Measurements from ENCODE around the gene ATOSB.

ATOSB gene

GRCh38 chr9:35079426-35080341, 36.0 kb downstream of the ATOSB start, which contains the start of gene FANCG:
Gene FANCG (minus strand): TSS chr9:35079942. CDS start chr9:35079524, 418 bp downstream.
- peak; percentile 97 for DNase-seq

- peak; percentile 53 for DNase-seq
Measured at GRCh38 chr9:35079041-35079425, 36.6 kb downstream of the ATOSB start.

- DNase-seq, result no peak
Measured at GRCh38 chr9:35078066-35078465, 37.6 kb downstream of the ATOSB start.

GRCh38 chr9:35076848-35077247, 38.8 kb downstream of the ATOSB start:
- DNase-seq, result no peak

- DNase-seq, result no peak
Measured at GRCh38 chr9:35075358-35075757, 40.3 kb downstream of the ATOSB start.

- DNase-seq, result no peak
Measured at GRCh38 chr9:35074791-35075190, 40.9 kb downstream of the ATOSB start.

GRCh38 chr9:35074141-35074540, 41.5 kb downstream of the ATOSB start:
- no peak for DNase-seq

GRCh38 chr9:35073279-35073612, 42.4 kb downstream of the ATOSB start:
- DNase-seq, result no peak

GRCh38 chr9:35072461-35073278, 43.0 kb downstream of the ATOSB start, which contains the start of gene VCP:
Gene VCP (minus strand): TSS chr9:35072625. CDS start chr9:35072353, 272 bp downstream.
- peak; percentile 99 for DNase-seq

GRCh38 chr9:35071814-35072460, 43.7 kb downstream of the ATOSB start:
- peak; percentile 91 for DNase-seq

GRCh38 chr9:35070823-35071813, 44.5 kb downstream of the ATOSB start:
- no peak for DNase-seq

- no peak for DNase-seq
Measured at GRCh38 chr9:35069020-35069419, 46.6 kb downstream of the ATOSB start.

GRCh38 chr9:35067056-35067455, 48.6 kb downstream of the ATOSB start:
- no peak for DNase-seq

- no peak for DNase-seq
Measured at GRCh38 chr9:35060548-35061207, 55.0 kb downstream of the ATOSB start.

GRCh38 chr9:35059438-35059837, 56.2 kb downstream of the ATOSB start:
- no peak for DNase-seq

- no peak for DNase-seq
Measured at GRCh38 chr9:35057271-35057620, 58.4 kb downstream of the ATOSB start.

- no peak for DNase-seq
Measured at GRCh38 chr9:35056571-35057270, 58.9 kb downstream of the ATOSB start.

GRCh38 chr9:35054871-35055644, 60.6 kb downstream of the ATOSB start:
- DNase-seq, result no peak

- no peak for DNase-seq
Measured at GRCh38 chr9:35054185-35054835, 61.4 kb downstream of the ATOSB start.
